Suppressor macrophage (primary cell): Measurements from ENCODE around the gene ARMC10.
"Not testable (repeated sequence)": the region's sequence is repeated elsewhere in the genome, so short reads cannot be mapped to it uniquely, and the experiment has no call there.

Source experiments
- DNase-seq, 4 experiments: peaks; one replicate each; pipeline ENCODE4 v3.0.0-alpha.2; 2020 to 2022

Gene ARMC10

GRCh38 chr7:103127006-103127405, 52.1 kb downstream of the ARMC10 start:
- no peak for DNase-seq

GRCh38 chr7:103129702-103130549, 55.0 kb downstream of the ARMC10 start:
- no peak for DNase-seq

GRCh38 chr7:103130901-103131624, 56.1 kb downstream of the ARMC10 start:
- DNase-seq, result no peak

GRCh38 chr7:103132995-103133688, 58.2 kb downstream of the ARMC10 start:
- no peak for DNase-seq

- DNase-seq, result no peak
Observed at GRCh38 chr7:103134836-103135554, 60.1 kb downstream of the ARMC10 start.

- DNase-seq, result no peak
Observed at GRCh38 chr7:103140061-103140460, 65.1 kb downstream of the ARMC10 start.

GRCh38 chr7:103140685-103141084, 65.7 kb downstream of the ARMC10 start:
- DNase-seq, result no peak

GRCh38 chr7:103141753-103142404, 66.9 kb downstream of the ARMC10 start:
- no peak for DNase-seq

GRCh38 chr7:103142494-103142893, 67.6 kb downstream of the ARMC10 start:
- DNase-seq, result no peak

GRCh38 chr7:103143868-103144267, 68.9 kb downstream of the ARMC10 start:
- no peak for DNase-seq

GRCh38 chr7:103144754-103145153, 69.8 kb downstream of the ARMC10 start:
- not testable (repeated sequence) for DNase-seq

- DNase-seq, result no peak
Observed at GRCh38 chr7:103148131-103148993, 73.4 kb downstream of the ARMC10 start.
